ENCODE measurements around the gene NSL1. TPM values are rescaled to one million over a fixed set of nuclear protein-coding genes. Genes with fewer than 3 reads are reported as not detected.

NSL1 gene
- total RNA-seq, 1 donor from 2014 or later: 77.6 TPM

DNA sequence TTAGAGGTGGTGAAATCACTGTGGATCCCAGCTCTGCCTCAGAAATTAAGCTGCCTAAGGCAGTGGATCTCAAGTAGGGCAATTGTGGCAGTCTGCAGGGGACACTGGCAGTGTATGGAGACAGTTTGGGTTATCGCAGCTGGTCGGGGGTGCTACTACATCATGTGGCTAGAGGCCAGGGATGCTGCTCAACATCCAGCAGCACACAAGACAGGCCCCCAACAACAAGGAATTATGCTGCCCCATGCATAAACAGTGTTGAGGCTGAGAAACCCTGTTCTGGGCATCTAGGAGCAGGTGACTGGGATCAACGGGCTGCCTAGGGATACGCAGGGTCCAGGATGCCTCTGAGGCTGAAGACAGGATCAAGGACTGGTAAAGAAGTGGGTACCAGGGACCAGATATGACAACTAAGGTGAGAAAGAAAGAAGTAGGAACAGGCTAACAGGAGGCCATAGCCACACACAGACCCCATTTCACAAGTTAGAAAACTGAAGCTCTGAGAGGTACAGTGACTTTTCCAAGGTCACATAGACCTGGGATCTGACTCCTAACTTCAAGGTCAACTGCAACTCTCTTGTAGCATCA is 100.7 kb downstream of the NSL1 start:
- Histone ChIP-seq H3K9ac (no peak overlapping the region), H4K20me1 (ENCODE audit: low read depth) (no peaks in the 10 kb centered on the region), H3K27me3 (peaks cover 13% of the 10 kb centered on the region), H3K79me2 (ENCODE audit: low read depth) (no peaks in the 10 kb centered on the region), H3F3A (ENCODE audit: low read depth) (no peaks in the 10 kb centered on the region), H3K4me3 (no peak overlapping the region), H3K36me3 (no peaks in the 10 kb centered on the region), H2AFZ (replicated peaks) (no peak overlapping the region), H3K4me2 (no peak overlapping the region), H3K9me3 (ENCODE audit: low read depth) (no peaks in the 10 kb centered on the region), H3K27ac (no peak overlapping the region), H3K4me1 (peaks cover 5% of the 10 kb centered on the region)
- Mint-ChIP-seq H3K4me1 (peaks cover 5% of the 10 kb centered on the region), H3K4me3 (no peak overlapping the region), H3K9me3 (no peaks in the 10 kb centered on the region), H3K36me3 (no peaks in the 10 kb centered on the region), H3K27ac (no peak overlapping the region), H3K27me3 (ENCODE audit: insufficient read depth, low read depth) (peaks cover 3% of the 10 kb centered on the region)
- TF ChIP-seq EZH2phosphoT487 (IDR thresholded peaks at IDR 0.05) (no peak), EZH2 (IDR thresholded peaks at IDR 0.05) (no peak)
- TF ChIP-seq, protein P1, sequence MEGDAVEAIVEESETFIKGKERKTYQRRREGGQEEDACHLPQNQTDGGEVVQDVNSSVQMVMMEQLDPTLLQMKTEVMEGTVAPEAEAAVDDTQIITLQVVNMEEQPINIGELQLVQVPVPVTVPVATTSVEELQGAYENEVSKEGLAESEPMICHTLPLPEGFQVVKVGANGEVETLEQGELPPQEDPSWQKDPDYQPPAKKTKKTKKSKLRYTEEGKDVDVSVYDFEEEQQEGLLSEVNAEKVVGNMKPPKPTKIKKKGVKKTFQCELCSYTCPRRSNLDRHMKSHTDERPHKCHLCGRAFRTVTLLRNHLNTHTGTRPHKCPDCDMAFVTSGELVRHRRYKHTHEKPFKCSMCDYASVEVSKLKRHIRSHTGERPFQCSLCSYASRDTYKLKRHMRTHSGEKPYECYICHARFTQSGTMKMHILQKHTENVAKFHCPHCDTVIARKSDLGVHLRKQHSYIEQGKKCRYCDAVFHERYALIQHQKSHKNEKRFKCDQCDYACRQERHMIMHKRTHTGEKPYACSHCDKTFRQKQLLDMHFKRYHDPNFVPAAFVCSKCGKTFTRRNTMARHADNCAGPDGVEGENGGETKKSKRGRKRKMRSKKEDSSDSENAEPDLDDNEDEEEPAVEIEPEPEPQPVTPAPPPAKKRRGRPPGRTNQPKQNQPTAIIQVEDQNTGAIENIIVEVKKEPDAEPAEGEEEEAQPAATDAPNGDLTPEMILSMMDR (IDR thresholded peaks at IDR 0.05): no peak
- DNase-seq (ENCODE audit: low spot score): no peak

DNA sequence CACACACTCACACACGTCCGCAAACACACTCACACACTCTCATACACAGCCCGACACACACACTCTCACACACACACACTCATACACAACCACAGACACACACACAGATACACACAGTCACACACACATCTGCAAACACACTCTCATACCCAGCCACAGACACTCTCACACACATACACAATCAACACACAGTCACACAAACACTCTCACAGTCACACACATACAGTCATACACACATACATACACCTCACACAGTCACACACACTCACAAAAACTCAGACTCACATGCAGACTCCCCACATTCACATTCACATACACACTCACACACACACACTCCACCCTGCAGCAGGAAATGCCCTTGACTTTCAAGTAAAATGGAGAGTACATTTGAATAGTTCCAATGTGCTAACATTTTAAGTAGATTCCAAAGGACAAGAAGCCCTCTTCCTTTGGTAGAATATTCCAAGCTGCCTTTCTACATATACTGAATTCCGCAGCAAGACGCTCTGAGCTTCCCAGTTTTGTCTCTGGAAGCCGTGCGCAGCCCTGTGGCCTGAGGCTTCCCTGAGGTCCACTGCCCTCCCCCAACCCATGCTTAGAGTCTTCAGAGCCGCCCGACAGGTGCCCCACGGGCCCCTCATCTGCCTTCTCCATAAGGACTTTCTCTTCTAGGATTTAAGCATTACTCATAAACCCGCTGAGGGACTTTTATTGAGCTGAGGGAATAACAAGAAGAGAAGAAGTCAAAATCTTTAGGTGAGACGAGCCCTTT is 101.6 kb downstream of the NSL1 start:
- H3K79me2 ChIP-seq (ENCODE audit: low read depth): no peaks in the 10 kb centered on the region
- H3K4me1 Mint-ChIP-seq: peaks cover 5% of the 10 kb centered on the region
- no peaks in the 10 kb centered on the region for H3K9me3 Mint-ChIP-seq
- no peak overlapping the region for H3K4me3 Mint-ChIP-seq
- DNase-seq (ENCODE audit: low spot score): no peak
- no peak overlapping the region for H3K4me3 ChIP-seq
- H2AFZ ChIP-seq (replicated peaks): no peak overlapping the region
- no peaks in the 10 kb centered on the region for H3K9me3 ChIP-seq (ENCODE audit: low read depth)
- TF ChIP-seq EZH2phosphoT487 (IDR thresholded peaks at IDR 0.05): no peak
- TF ChIP-seq EZH2 (IDR thresholded peaks at IDR 0.05): no peak
- TF ChIP-seq, protein P1 (IDR thresholded peaks at IDR 0.05): no peak
- no peaks in the 10 kb centered on the region for H3K36me3 ChIP-seq
- H3K27ac Mint-ChIP-seq: no peak overlapping the region
- no peak overlapping the region for H3K9ac ChIP-seq
- no peaks in the 10 kb centered on the region for H4K20me1 ChIP-seq (ENCODE audit: low read depth)
- H3K4me2 ChIP-seq: no peak overlapping the region
- no peaks in the 10 kb centered on the region for H3K27me3 Mint-ChIP-seq (ENCODE audit: insufficient read depth, low read depth)
- H3F3A ChIP-seq (ENCODE audit: low read depth): no peaks in the 10 kb centered on the region
- peaks cover 5% of the 10 kb centered on the region for H3K4me1 ChIP-seq
- H3K36me3 Mint-ChIP-seq: no peaks in the 10 kb centered on the region
- no peak overlapping the region for H3K27ac ChIP-seq
- H3K27me3 ChIP-seq: peaks cover 9% of the 10 kb centered on the region

DNA sequence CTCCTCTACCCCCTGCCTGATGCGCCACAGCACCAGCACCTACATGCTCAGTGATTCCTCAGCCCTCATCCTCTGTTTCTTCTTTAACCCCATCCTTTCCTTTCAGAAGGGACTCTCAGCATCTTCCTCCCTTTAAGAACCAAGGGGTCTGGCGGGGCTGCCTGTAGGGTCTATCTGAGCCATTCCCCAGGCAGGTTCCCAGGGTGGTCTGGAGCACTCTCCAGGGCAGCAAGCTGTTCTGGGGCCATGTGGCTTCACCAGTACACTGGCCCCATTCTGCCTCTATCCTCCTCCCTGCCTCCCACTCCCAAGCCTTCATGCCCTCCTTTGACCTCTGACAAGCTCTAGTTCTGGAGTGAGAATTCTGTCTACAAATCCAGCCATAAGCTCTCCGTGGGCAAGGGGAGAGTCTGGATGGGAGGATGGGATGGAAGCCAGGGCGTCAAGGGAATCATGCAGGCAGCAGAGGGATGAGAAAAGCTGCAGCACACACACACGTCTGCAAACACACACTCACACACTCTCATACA is 102.3 kb downstream of the NSL1 start:
- H3K4me1 ChIP-seq: no peaks in the 10 kb centered on the region
- Mint-ChIP-seq H3K4me1 (no peaks in the 10 kb centered on the region), H3K9me3 (no peaks in the 10 kb centered on the region), H3K27ac (no peak overlapping the region), H3K4me3 (no peak overlapping the region), H3K27me3 (ENCODE audit: insufficient read depth, low read depth) (peaks cover 4% of the 10 kb centered on the region), H3K36me3 (no peaks in the 10 kb centered on the region)
- H3K79me2 ChIP-seq (ENCODE audit: low read depth): no peaks in the 10 kb centered on the region
- TF ChIP-seq, protein P1 (IDR thresholded peaks at IDR 0.05): no peak
- TF ChIP-seq EZH2 (IDR thresholded peaks at IDR 0.05): no peak
- no peak for TF ChIP-seq EZH2phosphoT487 (IDR thresholded peaks at IDR 0.05)
- H3K4me3 ChIP-seq: no peak overlapping the region
- H3K4me2 ChIP-seq: no peak overlapping the region
- no peak overlapping the region for H3K9ac ChIP-seq
- no peaks in the 10 kb centered on the region for H3K36me3 ChIP-seq
- H2AFZ ChIP-seq (replicated peaks): no peak overlapping the region
- peaks cover 9% of the 10 kb centered on the region for H3K27me3 ChIP-seq
- no peaks in the 10 kb centered on the region for H3F3A ChIP-seq (ENCODE audit: low read depth)
- no peaks in the 10 kb centered on the region for H3K9me3 ChIP-seq (ENCODE audit: low read depth)
- no peak overlapping the region for H3K27ac ChIP-seq
- DNase-seq (ENCODE audit: low spot score): no peak
- no peaks in the 10 kb centered on the region for H4K20me1 ChIP-seq (ENCODE audit: low read depth)
